DND-41 (cell line): ENCODE measurements around the gene MALT1.

Experiments used
- EZH2 ChIP-seq: IDR thresholded peaks from 3 replicates; pipeline ENCODE4 v1.6.1; 2012; ENCODE audit warnings: borderline replicate concordance, low read depth, mild to moderate bottlenecking, moderate library complexity, low read length, inconsistent platforms; ENCODE audit not compliant: severe bottlenecking
- TF ChIP-seq, protein P1 (sequence below): IDR thresholded peaks from 2 replicates; pipeline ENCODE4 v1.5.1; 2012; ENCODE audit warnings: borderline replicate concordance, low read length, moderate library complexity, mild to moderate bottlenecking; ENCODE audit not compliant: poor library complexity, severe bottlenecking; ENCODE audit errors: extremely low read depth

DNA sequence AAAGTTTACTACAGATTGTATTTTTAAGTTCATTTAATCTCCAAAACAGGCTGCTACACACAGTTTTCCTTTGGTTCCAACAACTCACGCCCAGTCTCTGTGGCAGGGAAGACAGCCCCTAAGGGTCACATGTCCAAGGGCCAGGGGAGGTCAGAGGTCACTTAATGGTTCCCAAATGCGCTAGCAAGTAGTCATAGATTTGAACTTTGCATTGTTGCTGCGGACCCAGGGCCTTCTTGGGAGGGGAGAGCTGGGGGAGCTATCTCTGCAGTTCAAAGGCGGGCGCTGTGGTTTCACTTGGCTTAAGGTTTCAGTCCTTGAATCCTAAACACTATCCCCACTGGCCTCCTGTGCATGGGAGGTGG is 118.6 kb downstream of the MALT1 start:
- TF ChIP-seq, protein P1, sequence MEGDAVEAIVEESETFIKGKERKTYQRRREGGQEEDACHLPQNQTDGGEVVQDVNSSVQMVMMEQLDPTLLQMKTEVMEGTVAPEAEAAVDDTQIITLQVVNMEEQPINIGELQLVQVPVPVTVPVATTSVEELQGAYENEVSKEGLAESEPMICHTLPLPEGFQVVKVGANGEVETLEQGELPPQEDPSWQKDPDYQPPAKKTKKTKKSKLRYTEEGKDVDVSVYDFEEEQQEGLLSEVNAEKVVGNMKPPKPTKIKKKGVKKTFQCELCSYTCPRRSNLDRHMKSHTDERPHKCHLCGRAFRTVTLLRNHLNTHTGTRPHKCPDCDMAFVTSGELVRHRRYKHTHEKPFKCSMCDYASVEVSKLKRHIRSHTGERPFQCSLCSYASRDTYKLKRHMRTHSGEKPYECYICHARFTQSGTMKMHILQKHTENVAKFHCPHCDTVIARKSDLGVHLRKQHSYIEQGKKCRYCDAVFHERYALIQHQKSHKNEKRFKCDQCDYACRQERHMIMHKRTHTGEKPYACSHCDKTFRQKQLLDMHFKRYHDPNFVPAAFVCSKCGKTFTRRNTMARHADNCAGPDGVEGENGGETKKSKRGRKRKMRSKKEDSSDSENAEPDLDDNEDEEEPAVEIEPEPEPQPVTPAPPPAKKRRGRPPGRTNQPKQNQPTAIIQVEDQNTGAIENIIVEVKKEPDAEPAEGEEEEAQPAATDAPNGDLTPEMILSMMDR: no peak
- no peak for TF ChIP-seq EZH2
